GM12801 (cell line): ENCODE results near the gene ABI3BP.

Experiments used
- TF ChIP-seq, protein P1 (sequence below): IDR thresholded peaks from one replicate; pipeline ENCODE4 v1.5.1; 2011; ENCODE audit warnings: control low read depth; ENCODE audit not compliant: insufficient read length; ENCODE audit errors: extremely low read depth

The ABI3BP gene

DNA sequence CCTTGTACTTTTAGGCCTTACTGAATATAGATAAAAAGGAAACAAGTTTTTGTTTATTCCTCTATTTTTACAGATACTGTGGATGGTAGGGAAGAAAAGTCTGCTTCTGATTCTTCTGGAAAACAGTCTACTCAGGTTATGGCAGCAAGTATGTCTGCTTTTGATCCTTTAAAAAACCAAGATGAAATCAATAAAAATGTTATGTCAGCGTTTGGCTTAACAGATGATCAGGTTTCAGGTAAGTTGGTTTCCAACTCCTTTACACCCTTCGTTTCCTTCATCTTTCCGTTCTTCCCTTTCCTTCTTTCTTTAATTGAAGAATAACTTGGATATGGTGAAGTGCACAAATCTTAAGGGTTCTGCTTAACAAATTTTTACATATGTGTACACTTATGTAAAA is 260.8 kb downstream of the ABI3BP start:
- TF ChIP-seq, protein P1, sequence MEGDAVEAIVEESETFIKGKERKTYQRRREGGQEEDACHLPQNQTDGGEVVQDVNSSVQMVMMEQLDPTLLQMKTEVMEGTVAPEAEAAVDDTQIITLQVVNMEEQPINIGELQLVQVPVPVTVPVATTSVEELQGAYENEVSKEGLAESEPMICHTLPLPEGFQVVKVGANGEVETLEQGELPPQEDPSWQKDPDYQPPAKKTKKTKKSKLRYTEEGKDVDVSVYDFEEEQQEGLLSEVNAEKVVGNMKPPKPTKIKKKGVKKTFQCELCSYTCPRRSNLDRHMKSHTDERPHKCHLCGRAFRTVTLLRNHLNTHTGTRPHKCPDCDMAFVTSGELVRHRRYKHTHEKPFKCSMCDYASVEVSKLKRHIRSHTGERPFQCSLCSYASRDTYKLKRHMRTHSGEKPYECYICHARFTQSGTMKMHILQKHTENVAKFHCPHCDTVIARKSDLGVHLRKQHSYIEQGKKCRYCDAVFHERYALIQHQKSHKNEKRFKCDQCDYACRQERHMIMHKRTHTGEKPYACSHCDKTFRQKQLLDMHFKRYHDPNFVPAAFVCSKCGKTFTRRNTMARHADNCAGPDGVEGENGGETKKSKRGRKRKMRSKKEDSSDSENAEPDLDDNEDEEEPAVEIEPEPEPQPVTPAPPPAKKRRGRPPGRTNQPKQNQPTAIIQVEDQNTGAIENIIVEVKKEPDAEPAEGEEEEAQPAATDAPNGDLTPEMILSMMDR = no peak

DNA sequence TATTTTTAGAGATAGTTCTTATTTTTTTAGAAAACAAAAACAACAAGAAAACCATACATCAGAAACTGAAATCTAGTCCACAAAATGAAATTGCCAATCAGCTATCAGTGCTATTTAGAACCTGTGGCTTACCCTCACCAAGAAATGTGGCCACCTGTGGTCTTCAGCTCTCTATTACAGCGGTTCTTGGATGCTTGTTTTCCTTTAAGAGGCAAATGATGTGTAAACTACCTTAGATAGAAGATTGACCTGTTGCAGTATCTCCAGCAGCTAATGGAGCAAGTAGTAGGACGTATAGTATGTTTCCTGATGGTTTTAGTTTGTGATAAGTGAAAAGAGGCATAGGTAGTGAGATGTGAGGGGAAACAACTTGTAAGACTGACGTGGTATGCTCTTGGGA is 262.7 kb downstream of the ABI3BP start:
- TF ChIP-seq, protein P1 = no peak

DNA sequence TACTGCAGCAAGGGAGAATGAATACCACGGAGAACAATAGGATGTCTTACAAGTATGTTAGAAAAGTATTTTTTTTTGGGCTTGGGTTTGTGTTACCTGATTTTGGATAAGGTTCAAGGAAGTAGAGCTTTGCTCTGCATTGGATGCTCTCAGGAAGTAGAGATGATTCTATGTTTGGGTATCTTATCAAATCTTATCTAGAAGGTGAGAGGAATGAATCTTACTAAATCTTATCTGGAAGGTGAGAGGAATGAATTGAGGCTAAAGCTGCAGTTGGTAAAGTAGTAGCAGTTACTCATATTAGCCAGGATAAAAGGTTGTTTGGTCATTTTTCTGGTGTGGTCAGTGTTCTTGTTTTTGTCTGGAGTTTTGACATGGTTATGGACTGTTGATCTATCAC is 266.5 kb downstream of the ABI3BP start:
- TF ChIP-seq, protein P1 = no peak

DNA sequence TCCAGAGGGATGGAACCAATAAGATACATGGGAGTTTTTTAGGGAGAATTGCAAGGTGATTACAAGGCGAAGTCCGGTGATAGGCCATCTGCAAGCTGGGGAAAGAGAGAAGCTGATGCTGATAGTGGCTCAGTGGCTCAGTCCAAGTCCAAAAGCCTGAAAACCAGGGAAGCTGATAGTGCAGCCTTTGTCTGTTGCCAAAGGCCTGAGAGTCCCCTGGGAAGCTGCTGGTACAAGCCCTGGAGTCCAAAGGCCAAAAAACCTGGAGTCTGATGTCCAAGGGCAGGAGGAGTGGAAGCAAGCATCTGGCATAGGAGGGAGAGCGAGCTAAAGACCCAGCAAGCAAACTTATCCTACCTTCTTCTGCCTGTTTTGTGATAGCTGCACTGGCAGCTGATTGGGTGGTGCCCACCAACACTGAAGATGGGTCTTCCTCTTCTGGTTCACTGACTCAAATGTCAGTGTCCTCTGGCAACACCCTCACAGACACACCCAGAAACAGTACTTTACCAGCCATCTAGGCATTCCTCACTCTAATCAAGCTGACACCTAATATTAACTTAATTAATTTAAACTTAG is 267.2 kb downstream of the ABI3BP start:
- TF ChIP-seq, protein P1 = no peak

DNA sequence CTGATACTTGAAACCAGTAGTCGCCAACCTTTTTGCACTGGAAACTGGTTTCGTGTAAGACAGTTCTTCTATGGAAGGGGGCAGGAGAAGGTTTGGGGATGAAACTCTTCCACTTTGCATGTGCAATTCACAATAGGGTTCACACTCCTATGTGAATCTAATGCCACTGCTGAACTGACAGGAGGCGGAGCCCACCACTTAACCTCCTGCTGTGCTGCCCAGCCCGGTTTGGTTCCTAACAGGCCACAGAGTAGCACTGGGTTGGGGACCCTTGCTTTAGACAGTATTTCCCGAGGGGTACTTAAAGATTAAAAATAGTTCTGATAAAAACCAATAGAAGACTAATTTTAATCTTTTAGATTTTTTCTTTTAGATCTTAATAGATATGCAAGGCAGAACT is 272.8 kb downstream of the ABI3BP start:
- TF ChIP-seq, protein P1 = no peak

DNA sequence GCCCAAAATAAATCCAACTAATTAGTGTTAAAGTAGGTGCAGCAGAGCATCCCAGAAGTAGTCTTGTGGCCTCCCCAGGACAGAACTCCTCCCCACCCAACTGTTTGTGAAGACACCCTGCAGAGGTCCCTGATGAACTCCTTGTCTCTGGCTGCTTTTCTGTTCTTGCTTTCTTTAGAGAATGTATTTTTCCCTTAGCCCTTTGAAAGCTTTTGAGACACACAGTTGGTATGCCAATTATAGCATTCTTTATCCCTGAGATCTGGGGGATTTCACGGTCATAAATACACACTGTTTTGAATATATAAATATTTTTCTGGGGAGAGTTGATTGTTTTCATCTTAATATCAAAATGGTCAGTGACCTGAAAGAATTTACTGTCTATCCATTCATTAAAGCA is 274.1 kb downstream of the ABI3BP start:
- TF ChIP-seq, protein P1 = no peak

DNA sequence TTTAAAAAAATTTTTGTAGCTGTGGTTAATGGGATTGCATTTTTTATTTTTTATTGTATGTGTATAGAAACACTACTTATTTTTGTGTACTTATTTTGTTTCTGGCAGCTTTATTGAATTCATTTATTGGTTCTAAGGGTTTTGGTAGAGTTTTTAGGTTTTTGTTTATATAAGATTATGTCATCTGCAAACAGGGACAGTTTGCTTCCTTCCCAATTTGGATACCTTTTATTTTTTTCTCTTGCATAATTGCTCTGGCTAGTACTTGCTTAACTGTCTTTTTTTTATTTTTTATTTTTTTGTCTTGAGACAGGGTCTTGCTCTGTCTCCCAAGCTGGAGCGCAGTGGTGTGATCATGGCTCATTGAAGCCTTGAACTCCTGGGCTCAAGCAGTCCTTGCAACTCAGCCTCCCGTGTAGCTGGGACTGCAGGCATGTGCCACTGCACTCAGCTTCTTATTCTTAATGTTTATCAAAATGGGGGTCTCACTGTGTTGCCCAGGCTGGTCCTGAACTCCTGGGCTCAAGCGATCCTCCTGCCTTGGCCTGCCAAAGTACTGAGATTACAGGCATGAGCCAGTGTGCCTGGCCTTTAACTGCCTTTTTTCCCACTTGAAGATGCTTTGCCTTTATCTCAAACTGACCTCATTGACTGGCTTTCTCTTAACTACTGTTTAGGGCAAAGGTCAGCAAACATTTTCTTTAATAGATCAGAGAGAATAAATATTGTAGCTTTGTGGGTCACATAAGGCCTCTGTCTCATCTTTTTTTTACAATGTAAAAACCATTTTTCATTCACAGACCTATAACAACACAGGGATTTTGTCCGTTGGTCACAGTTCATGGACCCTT is 275.4 kb downstream of the ABI3BP start:
- TF ChIP-seq, protein P1 = no peak
